Activated naive CD4-positive, alpha-beta T cell treated with anti-CD3 and anti-CD28 coated beads, Interleukin-2, amount 10 ng/mL, durations not matched to agents 7 days and 5 days (primary cell): ENCODE measurements around the gene OR10W1.

Experiments
- CTCF ChIA-PET: fragments of 350-600 bp; sonication (Branson Sonifier 250); formaldehyde crosslinking; loops from one replicate; lab custom pipeline; 2021; ENCODE audit warnings: antibody characterized with exemption; lab: Charles Lee
- DNase-seq: peaks from one replicate; pipeline ENCODE4 v3.0.0-alpha.2; 2020
- H3K27ac Mint-ChIP-seq: one replicate; pipeline ENCODE4 v1.8.0; 2021; ENCODE audit warnings: mild to moderate bottlenecking, moderate library complexity, mixed read lengths
- H3K27me3 Mint-ChIP-seq: one replicate; pipeline ENCODE4 v1.8.0; 2021; ENCODE audit warnings: mild to moderate bottlenecking, mixed read lengths
- H3K36me3 Mint-ChIP-seq: one replicate; pipeline ENCODE4 v1.8.0; 2021; ENCODE audit warnings: mixed read lengths
- H3K4me1 Mint-ChIP-seq: one replicate; pipeline ENCODE4 v1.8.0; 2021; ENCODE audit warnings: mixed read lengths
- H3K4me3 Mint-ChIP-seq: one replicate; pipeline ENCODE4 v1.8.0; 2021; ENCODE audit warnings: mild to moderate bottlenecking, moderate library complexity, mixed read lengths
- H3K9me3 Mint-ChIP-seq: one replicate; pipeline ENCODE4 v1.8.0; 2021; ENCODE audit warnings: mixed read lengths

Gene OR10W1

GRCh38 chr11:58268142-58268541, at the start of gene OR10W1:
Gene OR10W1, minus strand, starts transcription at chr11:58268260. Its CDS starts 402 bp downstream, at chr11:58267858.
- CTCF ChIA-PET = no interaction called here
- Mint-ChIP-seq H3K27ac (no peak within 1 kb of the TSS), H3K4me3 (no peak within 1 kb of the TSS), H3K9me3 (no peaks in the 10 kb centered on the region), H3K27me3 (peaks cover 6% of the 10 kb centered on the region), H3K36me3 (no peaks in the 10 kb centered on the region), H3K4me1 (no peaks in the 10 kb centered on the region)
- no peak for DNase-seq

GRCh38 chr11:58316142-58316541, 48.1 kb upstream of the OR10W1 start:
- DNase-seq = no peak
- no peak overlapping the region for H3K27ac Mint-ChIP-seq
- CTCF ChIA-PET = no interaction called here
- H3K36me3 Mint-ChIP-seq = no peaks in the 10 kb centered on the region
- no peaks in the 10 kb centered on the region for H3K9me3 Mint-ChIP-seq
- no peaks in the 10 kb centered on the region for H3K27me3 Mint-ChIP-seq
- H3K4me1 Mint-ChIP-seq = no peaks in the 10 kb centered on the region
- no peak overlapping the region for H3K4me3 Mint-ChIP-seq

- DNase-seq = no peak
- H3K27me3 Mint-ChIP-seq = no peaks in the 10 kb centered on the region
- H3K36me3 Mint-ChIP-seq = no peaks in the 10 kb centered on the region
- no peaks in the 10 kb centered on the region for H3K4me1 Mint-ChIP-seq
- CTCF ChIA-PET = no interaction called here
- no peak overlapping the region for H3K27ac Mint-ChIP-seq
- no peaks in the 10 kb centered on the region for H3K9me3 Mint-ChIP-seq
- H3K4me3 Mint-ChIP-seq = no peak overlapping the region
Measured at GRCh38 chr11:58301576-58301975, 33.5 kb upstream of the OR10W1 start.

- Mint-ChIP-seq H3K4me3 (no peak overlapping the region), H3K9me3 (no peaks in the 10 kb centered on the region), H3K27me3 (no peaks in the 10 kb centered on the region), H3K27ac (no peak overlapping the region), H3K4me1 (no peaks in the 10 kb centered on the region), H3K36me3 (no peaks in the 10 kb centered on the region)
- CTCF ChIA-PET = no interaction called here
- no peak for DNase-seq
Measured at GRCh38 chr11:58292017-58292416, 24.0 kb upstream of the OR10W1 start.

GRCh38 chr11:58289266-58289665, 21.2 kb upstream of the OR10W1 start:
- no peak for DNase-seq
- Mint-ChIP-seq H3K9me3 (no peaks in the 10 kb centered on the region), H3K27me3 (no peaks in the 10 kb centered on the region), H3K4me3 (no peak overlapping the region), H3K27ac (no peak overlapping the region), H3K4me1 (no peaks in the 10 kb centered on the region), H3K36me3 (no peaks in the 10 kb centered on the region)
- CTCF ChIA-PET = no interaction called here

GRCh38 chr11:58286249-58286648, 18.2 kb upstream of the OR10W1 start:
- Mint-ChIP-seq H3K36me3 (no peaks in the 10 kb centered on the region), H3K27me3 (no peaks in the 10 kb centered on the region), H3K4me1 (no peaks in the 10 kb centered on the region), H3K9me3 (no peaks in the 10 kb centered on the region), H3K27ac (no peak overlapping the region), H3K4me3 (no peak overlapping the region)
- CTCF ChIA-PET = interaction anchor here (1.0 to 1.8 kb wide), 3 partner anchors 227 to 470 kb away, joined by 3 to 10 read pairs (median 5); no protein-coding TSS in a partner anchor
- DNase-seq = no peak

- no peaks in the 10 kb centered on the region for H3K9me3 Mint-ChIP-seq
- no peak for DNase-seq
- no peaks in the 10 kb centered on the region for H3K4me1 Mint-ChIP-seq
- H3K27me3 Mint-ChIP-seq = no peaks in the 10 kb centered on the region
- H3K4me3 Mint-ChIP-seq = no peak overlapping the region
- no peaks in the 10 kb centered on the region for H3K36me3 Mint-ChIP-seq
- no peak overlapping the region for H3K27ac Mint-ChIP-seq
- CTCF ChIA-PET = interaction anchor here (1.0 to 1.8 kb wide), 3 partner anchors 227 to 470 kb away, joined by 3 to 10 read pairs (median 5); no protein-coding TSS in a partner anchor
Measured at GRCh38 chr11:58285483-58286040, 17.5 kb upstream of the OR10W1 start.

- CTCF ChIA-PET = no interaction called here
- Mint-ChIP-seq H3K36me3 (no peaks in the 10 kb centered on the region), H3K9me3 (no peaks in the 10 kb centered on the region), H3K4me1 (no peaks in the 10 kb centered on the region), H3K4me3 (no peak overlapping the region), H3K27me3 (no peaks in the 10 kb centered on the region), H3K27ac (no peak overlapping the region)
- no peak for DNase-seq
Measured at GRCh38 chr11:58276151-58276550, 8.1 kb upstream of the OR10W1 start.

- Mint-ChIP-seq H3K27ac (no peak overlapping the region), H3K27me3 (peaks cover 3% of the 10 kb centered on the region), H3K9me3 (no peaks in the 10 kb centered on the region), H3K4me1 (no peaks in the 10 kb centered on the region), H3K36me3 (no peaks in the 10 kb centered on the region), H3K4me3 (no peak overlapping the region)
- DNase-seq = no peak
- CTCF ChIA-PET = no interaction called here
Measured at GRCh38 chr11:58275002-58275401, 6.9 kb upstream of the OR10W1 start.

GRCh38 chr11:58259983-58260382, 8.1 kb downstream of the OR10W1 start:
- H3K4me1 Mint-ChIP-seq = no peaks in the 10 kb centered on the region
- no peaks in the 10 kb centered on the region for H3K36me3 Mint-ChIP-seq
- no peak overlapping the region for H3K27ac Mint-ChIP-seq
- no peaks in the 10 kb centered on the region for H3K9me3 Mint-ChIP-seq
- no peak for DNase-seq
- no peak overlapping the region for H3K4me3 Mint-ChIP-seq
- CTCF ChIA-PET = no interaction called here
- H3K27me3 Mint-ChIP-seq = no peaks in the 10 kb centered on the region

GRCh38 chr11:58254936-58255335, 13.1 kb downstream of the OR10W1 start:
- DNase-seq = no peak
- no peak overlapping the region for H3K4me3 Mint-ChIP-seq
- no peaks in the 10 kb centered on the region for H3K27me3 Mint-ChIP-seq
- H3K9me3 Mint-ChIP-seq = peaks cover 3% of the 10 kb centered on the region
- no peaks in the 10 kb centered on the region for H3K4me1 Mint-ChIP-seq
- CTCF ChIA-PET = no interaction called here
- H3K27ac Mint-ChIP-seq = no peak overlapping the region
- no peaks in the 10 kb centered on the region for H3K36me3 Mint-ChIP-seq

GRCh38 chr11:58243954-58244353, 24.1 kb downstream of the OR10W1 start:
- Mint-ChIP-seq H3K27me3 (no peaks in the 10 kb centered on the region), H3K27ac (no peak overlapping the region), H3K36me3 (no peaks in the 10 kb centered on the region), H3K4me1 (no peaks in the 10 kb centered on the region), H3K9me3 (no peaks in the 10 kb centered on the region), H3K4me3 (no peak overlapping the region)
- DNase-seq = no peak
- CTCF ChIA-PET = no interaction called here

- no peak overlapping the region for H3K27ac Mint-ChIP-seq
- CTCF ChIA-PET = no interaction called here
- H3K4me1 Mint-ChIP-seq = no peaks in the 10 kb centered on the region
- no peaks in the 10 kb centered on the region for H3K36me3 Mint-ChIP-seq
- DNase-seq = no peak
- no peaks in the 10 kb centered on the region for H3K27me3 Mint-ChIP-seq
- no peak overlapping the region for H3K4me3 Mint-ChIP-seq
- no peaks in the 10 kb centered on the region for H3K9me3 Mint-ChIP-seq
Measured at GRCh38 chr11:58227956-58228615, 40.0 kb downstream of the OR10W1 start.

GRCh38 chr11:58222721-58223120, 45.3 kb downstream of the OR10W1 start:
- Mint-ChIP-seq H3K9me3 (no peaks in the 10 kb centered on the region), H3K27me3 (no peaks in the 10 kb centered on the region), H3K4me3 (no peak overlapping the region), H3K36me3 (no peaks in the 10 kb centered on the region), H3K4me1 (no peaks in the 10 kb centered on the region), H3K27ac (no peak overlapping the region)
- CTCF ChIA-PET = no interaction called here
- no peak for DNase-seq
